ENCODE results near the gene CLIC6. TPM values are rescaled to one million over a fixed set of nuclear protein-coding genes. Genes with fewer than 3 reads are reported as not detected.
"Not testable (repeated sequence)": the region's sequence is repeated elsewhere in the genome, so short reads cannot be mapped to it uniquely, and the experiment has no call there.

Gene CLIC6
- total and polyA plus RNA-seq, 4 donors: 15.1 to 63.9 (median 30.6) TPM

DNA sequence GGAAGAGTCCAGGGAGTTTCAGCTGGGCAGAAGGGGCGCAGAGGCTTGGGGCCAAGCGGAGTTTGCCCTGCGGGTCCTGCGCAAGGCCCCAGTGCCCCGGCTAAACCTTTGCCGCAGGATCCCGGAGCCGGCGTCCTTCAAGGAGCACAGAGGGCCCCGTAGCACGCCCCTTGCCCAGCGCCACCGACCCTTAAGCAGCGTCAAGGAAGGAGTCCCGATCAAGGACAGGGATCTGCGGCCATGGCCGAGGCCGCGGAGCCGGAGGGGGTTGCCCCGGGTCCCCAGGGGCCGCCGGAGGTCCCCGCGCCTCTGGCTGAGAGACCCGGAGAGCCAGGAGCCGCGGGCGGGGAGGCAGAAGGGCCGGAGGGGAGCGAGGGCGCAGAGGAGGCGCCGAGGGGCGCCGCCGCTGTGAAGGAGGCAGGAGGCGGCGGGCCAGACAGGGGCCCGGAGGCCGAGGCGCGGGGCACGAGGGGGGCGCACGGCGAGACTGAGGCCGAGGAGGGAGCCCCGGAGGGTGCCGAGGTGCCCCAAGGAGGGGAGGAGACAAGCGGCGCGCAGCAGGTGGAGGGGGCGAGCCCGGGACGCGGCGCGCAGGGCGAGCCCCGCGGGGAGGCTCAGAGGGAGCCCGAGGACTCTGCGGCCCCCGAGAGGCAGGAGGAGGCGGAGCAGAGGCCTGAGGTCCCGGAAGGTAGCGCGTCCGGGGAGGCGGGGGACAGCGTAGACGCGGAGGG lies 520 bp downstream of the CLIC6 start:
- H3K27ac ChIP-seq (ENCODE audit: low read depth in 1 of 2, low read length in 1 of 2): peak overlapping the region in 1 of 2 donors; percentile 21
- DNase-seq (peak in 2 of 3 donors; percentile 29 to 33), ATAC-seq (ENCODE audit: insufficient read depth, low FRiP score) (peak; percentile 44)
- H3K4me1 ChIP-seq (ENCODE audit: control insufficient read depth in 5 of 5, insufficient read depth in 5 of 5, low read length in 5 of 5): peaks cover 0 to 13% (median 5%) of the 10 kb centered on the region in 5 donors
- no peaks in the 10 kb centered on the region for H3K36me3 ChIP-seq (ENCODE audit: control insufficient read depth in 4 of 4, insufficient read depth in 4 of 4, low read length in 4 of 4)
- peak overlapping the region in 1 of 2 donors; percentile 18 for H3K9ac ChIP-seq (ENCODE audit: insufficient read depth in 1 of 2, low read length in 2 of 2)
- peaks cover 0 to 50% (median 43%) of the 10 kb centered on the region in 3 donors for H3K27me3 ChIP-seq (ENCODE audit: control insufficient read depth in 3 of 3, insufficient read depth in 3 of 3, low read length in 2 of 3)
- TF ChIP-seq CTCF (IDR thresholded peaks at IDR 0.05; ENCODE audit: control extremely low read depth, extremely low read depth): no peak
- peaks cover 0 to 2% (median 0%) of the 10 kb centered on the region in 4 donors for H3K9me3 ChIP-seq (ENCODE audit: control insufficient read depth in 4 of 4, insufficient read depth in 3 of 4, low read length in 3 of 4)
- peak overlapping the region; percentile 24 for H3K4me3 ChIP-seq
- WGBS, 2 donors: 3 to 4% methylated on average over 69 to 74 of the region's 74 CpGs

- DNase-seq; H3K9me3 ChIP-seq (ENCODE audit: control insufficient read depth in 4 of 4, insufficient read depth in 3 of 4, low read length in 3 of 4); ATAC-seq (ENCODE audit: insufficient read depth, low FRiP score); H3K36me3 ChIP-seq (ENCODE audit: control insufficient read depth in 4 of 4, insufficient read depth in 4 of 4, low read length in 4 of 4): not testable (repeated sequence)
- H3K4me1 ChIP-seq (ENCODE audit: control insufficient read depth in 5 of 5, insufficient read depth in 5 of 5, low read length in 5 of 5): peaks cover 0 to 13% (median 5%) of the 10 kb centered on the region in 5 donors
- H3K4me3 ChIP-seq: peak overlapping the region; percentile 40
- peak overlapping the region in 1 of 2 donors; percentile 41 for H3K9ac ChIP-seq (ENCODE audit: insufficient read depth in 1 of 2, low read length in 2 of 2)
- peak overlapping the region in 1 of 2 donors; percentile 64 for H3K27ac ChIP-seq (ENCODE audit: low read depth in 1 of 2, low read length in 1 of 2)
- H3K27me3 ChIP-seq (ENCODE audit: control insufficient read depth in 3 of 3, insufficient read depth in 3 of 3, low read length in 2 of 3): peaks cover 0 to 50% (median 43%) of the 10 kb centered on the region in 3 donors
- WGBS, 2 donors: 2 to 3% methylated on average over 38 to 46 of the region's 46 CpGs
Observed at GRCh38 chr21:34669880-34670219, 1.1 kb downstream of the CLIC6 start.

DNA sequence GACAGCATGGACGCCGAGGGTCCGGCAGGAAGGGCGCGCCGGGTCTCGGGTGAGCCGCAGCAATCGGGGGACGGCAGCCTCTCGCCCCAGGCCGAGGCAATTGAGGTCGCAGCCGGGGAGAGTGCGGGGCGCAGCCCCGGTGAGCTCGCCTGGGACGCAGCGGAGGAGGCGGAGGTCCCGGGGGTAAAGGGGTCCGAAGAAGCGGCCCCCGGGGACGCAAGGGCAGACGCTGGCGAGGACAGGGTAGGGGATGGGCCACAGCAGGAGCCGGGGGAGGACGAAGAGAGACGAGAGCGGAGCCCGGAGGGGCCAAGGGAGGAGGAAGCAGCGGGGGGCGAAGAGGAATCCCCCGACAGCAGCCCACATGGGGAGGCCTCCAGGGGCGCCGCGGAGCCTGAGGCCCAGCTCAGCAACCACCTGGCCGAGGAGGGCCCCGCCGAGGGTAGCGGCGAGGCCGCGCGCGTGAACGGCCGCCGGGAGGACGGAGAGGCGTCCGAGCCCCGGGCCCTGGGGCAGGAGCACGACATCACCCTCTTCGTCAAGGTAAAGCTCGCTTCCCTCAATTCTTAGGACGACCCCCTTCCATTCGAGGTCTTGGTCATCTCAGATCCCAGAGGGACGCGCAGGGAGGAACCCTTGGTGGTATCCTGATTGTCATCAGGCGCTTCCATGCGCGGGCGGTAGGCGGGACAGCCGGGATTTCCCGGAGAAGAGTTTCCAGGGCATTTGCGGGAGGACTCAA lies 1.6 kb downstream of the CLIC6 start:
- Histone ChIP-seq H3K36me3 (ENCODE audit: control insufficient read depth in 4 of 4, insufficient read depth in 4 of 4, low read length in 4 of 4) (no peaks in the 10 kb centered on the region), H3K9ac (ENCODE audit: insufficient read depth in 1 of 2, low read length in 2 of 2) (peak overlapping the region; percentile 41 to 52), H3K9me3 (ENCODE audit: control insufficient read depth in 4 of 4, insufficient read depth in 3 of 4, low read length in 3 of 4) (peaks cover 0 to 2% (median 0%) of the 10 kb centered on the region in 4 donors), H3K4me1 (ENCODE audit: control insufficient read depth in 5 of 5, insufficient read depth in 5 of 5, low read length in 5 of 5) (peaks cover 0 to 13% (median 5%) of the 10 kb centered on the region in 5 donors), H3K27ac (ENCODE audit: low read depth in 1 of 2, low read length in 1 of 2) (peak overlapping the region in 1 of 2 donors; percentile 64), H3K4me3 (peak overlapping the region; percentile 40), H3K27me3 (ENCODE audit: control insufficient read depth in 3 of 3, insufficient read depth in 3 of 3, low read length in 2 of 3) (peaks cover 0 to 50% (median 41%) of the 10 kb centered on the region in 3 donors)
- 2 to 3% methylated on average over 64 to 70 of the region's 70 CpGs for WGBS, 2 donors
- peak; percentile 18 to 26 (median 22) for DNase-seq
- no peak for TF ChIP-seq CTCF (IDR thresholded peaks at IDR 0.05; ENCODE audit: control extremely low read depth, extremely low read depth)
- no peak for ATAC-seq (ENCODE audit: insufficient read depth, low FRiP score)

DNA sequence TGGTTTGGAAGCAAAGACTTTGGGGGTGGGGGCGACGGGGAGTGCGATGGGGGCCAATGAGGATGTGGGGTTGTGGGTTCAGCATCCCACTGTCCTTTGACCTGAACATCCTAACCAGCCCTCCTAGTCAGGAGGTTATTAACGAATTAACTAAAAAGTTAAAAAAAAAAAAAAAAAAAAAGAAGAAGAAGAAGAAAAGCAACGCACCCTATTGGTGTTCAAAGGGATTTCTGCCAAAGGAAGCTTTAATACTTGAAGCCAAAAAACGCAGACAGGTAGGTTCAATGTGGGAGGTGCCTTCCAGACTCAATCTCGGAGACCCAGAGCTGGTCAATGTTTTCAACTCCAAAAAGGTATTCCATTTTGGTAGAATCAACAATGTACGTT lies 2.2 kb downstream of the CLIC6 start:
- H3K4me1 ChIP-seq (ENCODE audit: control insufficient read depth in 5 of 5, insufficient read depth in 5 of 5, low read length in 5 of 5): peaks cover 0 to 13% (median 5%) of the 10 kb centered on the region in 5 donors
- no peak for ATAC-seq (ENCODE audit: insufficient read depth, low FRiP score)
- no peaks in the 10 kb centered on the region for H3K36me3 ChIP-seq (ENCODE audit: control insufficient read depth in 4 of 4, insufficient read depth in 4 of 4, low read length in 4 of 4)
- H3K4me3 ChIP-seq: no peak overlapping the region
- peaks cover 0 to 50% (median 39%) of the 10 kb centered on the region in 3 donors for H3K27me3 ChIP-seq (ENCODE audit: control insufficient read depth in 3 of 3, insufficient read depth in 3 of 3, low read length in 2 of 3)
- peak in 1 of 3 donors; percentile 40 for DNase-seq
- peaks cover 0 to 2% (median 0%) of the 10 kb centered on the region in 4 donors for H3K9me3 ChIP-seq (ENCODE audit: control insufficient read depth in 4 of 4, insufficient read depth in 3 of 4, low read length in 3 of 4)
- no peak overlapping the region for H3K9ac ChIP-seq (ENCODE audit: insufficient read depth in 1 of 2, low read length in 2 of 2)
- WGBS, 2 donors: 7 to 12% methylated on average over 8 of the region's 8 CpGs
- no peak overlapping the region for H3K27ac ChIP-seq (ENCODE audit: low read depth in 1 of 2, low read length in 1 of 2)
- no peak for TF ChIP-seq CTCF (IDR thresholded peaks at IDR 0.05; ENCODE audit: control extremely low read depth, extremely low read depth)
